ENCODE data around the gene PAQR8.

- TF ChIP-seq, protein P1, sequence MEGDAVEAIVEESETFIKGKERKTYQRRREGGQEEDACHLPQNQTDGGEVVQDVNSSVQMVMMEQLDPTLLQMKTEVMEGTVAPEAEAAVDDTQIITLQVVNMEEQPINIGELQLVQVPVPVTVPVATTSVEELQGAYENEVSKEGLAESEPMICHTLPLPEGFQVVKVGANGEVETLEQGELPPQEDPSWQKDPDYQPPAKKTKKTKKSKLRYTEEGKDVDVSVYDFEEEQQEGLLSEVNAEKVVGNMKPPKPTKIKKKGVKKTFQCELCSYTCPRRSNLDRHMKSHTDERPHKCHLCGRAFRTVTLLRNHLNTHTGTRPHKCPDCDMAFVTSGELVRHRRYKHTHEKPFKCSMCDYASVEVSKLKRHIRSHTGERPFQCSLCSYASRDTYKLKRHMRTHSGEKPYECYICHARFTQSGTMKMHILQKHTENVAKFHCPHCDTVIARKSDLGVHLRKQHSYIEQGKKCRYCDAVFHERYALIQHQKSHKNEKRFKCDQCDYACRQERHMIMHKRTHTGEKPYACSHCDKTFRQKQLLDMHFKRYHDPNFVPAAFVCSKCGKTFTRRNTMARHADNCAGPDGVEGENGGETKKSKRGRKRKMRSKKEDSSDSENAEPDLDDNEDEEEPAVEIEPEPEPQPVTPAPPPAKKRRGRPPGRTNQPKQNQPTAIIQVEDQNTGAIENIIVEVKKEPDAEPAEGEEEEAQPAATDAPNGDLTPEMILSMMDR (IDR thresholded peaks at IDR 0.05) = no peak
- TF ChIP-seq POLR2A (IDR thresholded peaks at IDR 0.05) (no peak), POLR2AphosphoS5 (IDR thresholded peaks at IDR 0.05; ENCODE audit: insufficient read depth in 1 of 2, low read depth in 1 of 2) (no peak)
Observed at GRCh38 chr6:52371656-52372191, 9.8 kb downstream of the PAQR8 start.
